Inferior parietal cortex (tissue), 1 donor: Measurements from ENCODE around the gene STAG2.
"Not testable (repeated sequence)": the region's sequence is repeated elsewhere in the genome, so short reads cannot be mapped to it uniquely, and the experiment has no call there.

ENCODE experiments used
- DNase-seq: peaks from one replicate; pipeline ENCODE4 v3.0.0-alpha.2; 2016; ENCODE audit errors: extremely low spot score

Gene STAG2

DNA sequence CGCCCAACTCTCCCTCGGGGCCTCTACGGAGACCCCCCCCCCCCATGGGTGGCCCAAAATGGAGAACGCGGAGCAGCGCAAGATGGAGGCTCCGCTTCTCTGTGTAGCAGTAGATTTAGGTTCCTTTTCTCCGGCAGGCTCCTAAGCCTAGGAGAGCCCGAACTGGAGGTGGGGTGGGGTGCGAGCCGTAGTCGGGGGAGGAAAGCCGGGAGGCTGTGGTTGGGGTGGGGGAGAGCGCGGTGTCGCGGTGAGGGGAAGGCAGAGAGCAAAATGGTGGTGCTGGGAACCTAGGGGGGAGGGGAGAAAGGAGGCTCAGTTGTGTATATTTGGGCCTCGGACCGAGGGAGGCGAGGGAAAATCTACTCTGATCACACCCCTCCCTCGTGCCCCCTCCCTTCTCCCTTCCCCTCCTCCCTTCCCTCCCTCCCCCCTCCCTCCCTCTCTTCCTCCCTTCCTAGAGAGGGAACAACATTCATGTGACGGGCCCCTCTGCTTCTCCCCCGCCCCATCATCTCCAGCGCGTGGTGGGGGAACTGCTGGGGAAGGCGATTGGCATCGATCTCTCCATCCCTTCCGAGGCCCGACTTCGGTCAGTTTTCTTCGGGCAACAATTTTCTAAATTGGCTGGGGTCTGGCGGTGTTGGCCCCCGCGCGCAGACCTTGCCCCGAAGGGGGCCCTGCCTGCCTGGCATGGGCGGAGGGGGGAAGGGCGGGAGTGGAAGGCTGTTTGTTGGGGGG is at the start of gene STAG2:
STAG2 (plus strand) TSS at position 439 of the 738 bp plus-strand sequence. CDS start 60,922 bp downstream, outside the sequence.
- peak; percentile 62 for DNase-seq

DNA sequence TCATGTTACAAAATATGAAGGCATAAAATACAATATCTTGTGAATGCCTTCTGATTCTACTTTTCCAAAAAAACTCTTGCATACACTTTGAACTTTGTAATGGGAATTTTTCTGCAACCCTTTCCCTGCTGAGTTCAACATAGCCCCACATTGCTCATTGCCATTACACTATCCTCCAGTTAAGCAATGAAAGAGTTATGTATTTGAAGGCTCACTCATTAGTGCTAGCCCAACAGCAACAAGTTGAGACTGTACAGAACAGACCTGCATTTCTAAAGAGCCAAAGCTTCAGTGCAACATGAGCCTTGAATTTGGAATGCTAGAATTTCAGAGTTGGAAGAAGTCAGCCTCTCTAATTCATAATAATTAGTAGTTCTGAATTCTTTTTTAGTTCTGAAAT is 44.4 kb upstream of the STAG2 start:
- no peak for DNase-seq

DNA sequence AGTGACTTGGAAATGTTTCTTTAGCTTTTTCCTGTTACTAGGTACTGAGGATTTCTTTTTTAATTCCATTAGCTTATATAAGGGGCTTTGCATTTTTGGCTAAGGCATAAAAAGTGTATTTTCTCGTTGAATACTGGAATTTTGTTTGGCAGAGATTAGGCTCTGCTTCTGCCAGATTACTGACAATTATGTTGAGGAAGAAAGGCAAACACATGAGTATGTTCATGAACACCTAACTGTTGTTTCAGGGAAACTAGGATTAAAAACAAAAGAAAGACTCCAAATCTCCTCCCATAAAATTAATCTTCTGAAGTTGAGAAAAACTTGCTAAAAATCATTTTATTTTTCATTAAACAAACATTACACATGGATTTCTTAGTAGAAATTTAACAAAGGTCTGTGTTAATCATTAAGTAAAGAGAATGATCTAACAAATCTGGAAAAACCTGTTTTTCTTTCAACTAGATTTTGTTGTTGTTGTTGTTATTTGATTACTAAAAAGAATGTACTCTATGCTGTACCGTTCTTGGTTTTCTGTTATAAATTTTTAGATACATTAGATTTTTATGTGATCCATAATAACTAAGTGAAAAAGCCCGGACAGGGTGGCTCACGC is 43.3 kb upstream of the STAG2 start:
- DNase-seq = no peak

DNA sequence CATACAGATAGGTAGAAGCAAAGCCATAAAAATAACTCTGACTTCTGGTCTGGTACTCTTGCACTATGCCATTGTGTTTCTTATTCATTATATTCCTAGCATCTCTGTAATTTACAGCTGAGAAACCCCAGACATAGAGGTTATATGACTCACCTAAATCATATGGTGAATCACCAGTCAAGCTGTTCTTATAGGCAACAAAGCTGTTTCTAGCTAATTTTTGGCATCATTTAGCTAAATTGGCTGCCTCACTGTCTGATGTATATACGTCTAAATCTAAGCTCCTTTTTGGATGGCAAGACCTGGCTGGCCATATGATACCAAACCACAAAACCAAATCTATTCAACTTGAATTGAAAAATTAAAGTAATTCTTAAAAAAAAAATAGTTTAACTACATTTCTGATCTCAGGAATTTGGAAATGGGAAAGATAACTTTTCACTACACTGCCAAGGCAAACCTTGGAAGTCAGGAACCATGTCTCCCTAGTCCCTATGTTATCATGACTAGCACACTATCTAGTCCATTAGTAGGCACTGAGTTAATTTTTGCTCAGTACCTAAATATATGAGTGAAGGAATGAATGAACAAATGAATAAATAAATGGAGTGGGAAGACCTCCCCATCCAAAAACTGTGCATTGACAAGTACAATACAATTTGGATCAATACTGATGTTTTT is 41.3 kb upstream of the STAG2 start:
- DNase-seq = no peak

DNA sequence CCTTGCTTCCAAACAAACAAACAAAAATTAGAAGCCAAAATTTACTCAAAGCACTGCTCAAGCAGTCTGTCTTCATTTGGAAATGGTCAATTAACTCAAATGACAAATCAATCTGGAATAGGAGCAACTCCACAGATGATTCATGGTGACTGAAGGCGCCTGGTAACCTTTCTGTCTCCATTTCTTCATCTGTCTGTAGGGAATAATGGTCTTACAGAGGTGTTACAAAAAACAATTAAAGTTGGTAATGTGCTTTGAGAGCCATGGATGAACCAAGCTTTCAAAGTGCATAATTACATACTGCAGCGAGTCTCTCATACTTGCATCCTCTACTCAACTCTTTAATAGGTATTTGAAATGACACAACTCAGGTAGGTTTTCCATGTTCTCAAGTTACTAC is 38.3 kb upstream of the STAG2 start:
- DNase-seq = no peak

DNA sequence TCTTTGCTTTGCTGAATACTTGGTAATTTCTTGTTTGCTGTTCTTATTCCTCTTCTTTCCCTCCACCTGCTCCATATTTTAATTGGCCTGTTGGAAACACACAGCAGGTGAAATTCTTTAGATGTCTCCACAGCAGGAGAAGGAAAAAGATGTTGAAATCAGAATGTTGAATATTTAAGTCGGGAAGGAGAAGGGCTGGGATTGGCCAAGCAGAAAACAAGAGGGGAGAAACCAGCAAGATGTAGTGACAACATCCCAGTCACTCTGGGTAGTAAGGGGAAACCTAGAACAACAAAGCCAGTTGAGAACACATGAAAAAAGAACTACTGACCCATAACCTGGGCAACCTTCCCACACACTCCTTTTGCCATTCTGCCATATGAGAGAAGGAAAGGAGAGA is 37.3 kb upstream of the STAG2 start:
- DNase-seq = no peak

DNA sequence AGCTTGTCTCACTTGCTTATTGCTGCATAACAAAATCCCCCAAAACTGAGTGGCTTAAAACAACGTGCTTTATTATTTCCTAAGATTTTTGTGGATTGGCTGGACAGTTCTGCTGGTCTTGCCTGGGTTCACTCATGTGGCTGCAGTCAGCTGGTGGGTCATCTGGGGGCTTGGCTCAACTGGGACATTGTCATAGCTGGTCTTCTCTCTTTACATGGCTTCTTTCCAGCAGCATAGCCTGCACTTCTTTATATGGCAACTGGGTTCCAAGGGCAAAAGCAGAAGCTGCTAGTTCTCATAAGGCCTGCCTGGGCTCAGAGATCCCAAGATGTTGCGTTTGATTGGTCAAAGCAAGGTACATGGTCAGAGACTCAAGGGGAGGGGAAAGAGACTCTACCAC is 33.7 kb upstream of the STAG2 start:
- DNase-seq = no peak

DNA sequence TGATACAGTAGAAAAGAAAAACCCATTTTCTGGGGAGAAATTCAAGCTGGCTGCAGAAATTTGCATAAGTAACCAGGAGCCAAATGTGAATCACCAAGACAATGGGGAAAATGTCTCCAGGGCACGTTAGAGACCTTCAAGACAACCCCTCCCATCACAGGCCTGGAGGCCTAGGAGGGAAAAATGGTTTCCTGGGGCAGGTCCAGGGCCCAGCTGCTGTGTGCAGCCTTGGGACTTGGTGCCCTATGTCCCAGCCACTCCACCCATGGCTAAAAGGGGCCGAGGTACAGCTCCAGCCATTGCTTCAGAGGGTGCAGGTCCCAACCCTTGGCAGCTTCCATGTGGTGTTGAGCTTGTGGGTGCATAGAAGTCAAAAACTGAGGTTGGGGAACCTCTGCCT is 29.5 kb upstream of the STAG2 start:
- not testable (repeated sequence) for DNase-seq

DNA sequence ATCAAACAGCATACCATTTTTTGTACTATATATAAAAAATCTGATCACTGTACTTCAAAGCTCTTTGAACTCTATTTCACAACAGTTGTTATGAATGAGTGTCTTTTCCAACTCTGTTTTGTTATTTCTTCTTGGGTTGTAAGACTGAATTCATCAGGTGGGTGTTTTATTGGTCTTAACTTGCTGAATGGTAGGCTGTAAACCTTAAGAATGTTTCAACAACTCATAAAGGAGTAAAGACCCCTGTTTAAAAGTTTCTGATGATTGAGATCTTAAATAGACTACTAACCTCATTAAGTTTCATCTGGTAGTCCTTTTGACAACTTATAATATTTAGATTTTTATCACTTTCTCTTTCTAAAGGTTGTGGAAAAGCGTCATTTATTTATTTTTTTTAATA is 18.4 kb upstream of the STAG2 start:
- DNase-seq = no peak

DNA sequence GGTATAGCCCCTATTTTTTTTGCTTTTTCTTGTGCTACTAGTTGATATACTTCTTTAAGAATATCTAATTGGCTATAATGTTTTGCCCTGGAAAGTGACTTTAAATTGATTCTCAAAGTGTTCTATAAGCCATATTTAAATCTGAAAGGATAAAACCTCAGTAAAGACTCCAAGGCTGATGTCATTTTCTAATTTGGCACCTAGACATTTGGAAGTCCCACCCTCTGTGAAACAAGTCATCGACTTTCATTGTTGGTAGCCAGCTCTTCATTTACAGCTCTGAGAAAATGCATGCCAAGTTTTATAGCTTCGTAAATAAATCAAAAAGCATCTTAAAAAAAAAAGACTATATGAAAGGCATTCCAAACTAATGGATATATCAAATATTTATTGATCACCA is 18.0 kb upstream of the STAG2 start:
- no peak for DNase-seq

DNA sequence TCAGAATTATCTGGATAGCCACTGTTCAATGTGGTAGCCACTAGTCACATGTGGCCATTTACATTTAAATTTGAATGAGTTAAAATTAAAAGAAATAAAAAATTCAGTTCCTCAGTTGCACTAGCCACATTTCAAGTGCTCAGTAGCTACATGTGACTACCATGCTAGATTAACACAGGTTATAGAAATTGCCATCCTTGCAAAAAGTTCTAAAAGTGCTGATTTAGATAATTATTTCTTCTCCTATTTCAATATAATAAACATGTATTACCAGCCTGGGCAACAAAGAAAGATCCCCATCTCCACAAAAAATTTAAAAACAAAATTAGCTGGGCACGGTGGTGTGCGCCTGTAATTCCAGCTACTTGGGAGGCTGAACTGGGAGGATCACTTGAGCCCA is 11.7 kb upstream of the STAG2 start:
- DNase-seq = no peak

DNA sequence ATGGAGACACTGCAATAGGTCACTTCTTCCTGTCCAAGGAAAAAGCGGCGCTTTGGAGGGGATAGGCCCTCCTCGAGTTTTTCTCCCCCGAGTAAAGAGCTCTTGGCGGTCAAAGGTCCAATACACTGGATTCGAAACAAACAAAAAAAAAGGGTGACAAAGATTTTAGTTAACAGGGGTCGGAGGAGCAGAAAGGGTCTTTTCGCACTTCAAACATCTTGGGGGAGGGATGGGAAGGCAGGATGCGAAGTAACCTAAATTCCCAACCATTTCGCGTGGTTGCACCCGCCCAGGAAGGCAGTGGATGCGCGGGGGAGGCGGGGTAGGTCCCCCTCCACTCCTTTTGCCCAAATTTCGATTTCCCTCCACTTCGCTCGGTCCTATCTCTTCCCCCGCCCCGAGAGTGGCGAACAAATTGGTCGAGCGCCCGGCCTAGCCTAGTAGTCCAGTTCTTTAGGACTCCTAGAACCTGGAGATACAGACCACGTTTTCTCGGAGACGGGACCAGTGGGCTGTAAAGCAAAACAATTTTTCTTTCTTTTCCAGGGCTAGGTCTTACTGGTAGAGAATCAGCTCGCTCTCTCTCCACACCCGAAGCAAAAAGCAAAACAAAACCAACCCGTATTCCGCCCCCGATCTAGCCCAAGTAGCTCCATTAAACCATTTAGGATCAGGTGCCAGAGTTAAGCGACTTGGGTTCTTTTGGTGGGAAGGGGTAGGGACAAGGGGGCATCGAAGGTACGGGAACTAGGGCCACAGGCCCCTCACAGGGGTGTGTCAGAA is 2.0 kb upstream of the STAG2 start:
- peak; percentile 36 for DNase-seq

DNA sequence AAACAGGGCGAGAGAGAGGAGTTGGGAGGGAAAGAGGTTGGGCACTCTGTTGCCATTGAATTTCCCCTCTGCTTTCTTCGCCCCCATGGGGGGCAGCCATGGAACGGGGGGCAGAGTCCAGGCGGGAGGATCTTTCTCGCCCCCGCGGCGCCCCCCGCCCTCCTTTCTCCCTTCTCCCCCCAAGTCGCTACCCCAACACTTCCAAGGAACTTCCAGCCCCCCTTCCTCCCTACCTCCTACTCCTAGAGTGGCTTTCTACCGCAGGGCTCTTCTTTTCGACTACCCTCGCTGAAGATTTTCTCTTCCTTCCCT is 594 bp upstream of the STAG2 start:
- DNase-seq = no peak

DNA sequence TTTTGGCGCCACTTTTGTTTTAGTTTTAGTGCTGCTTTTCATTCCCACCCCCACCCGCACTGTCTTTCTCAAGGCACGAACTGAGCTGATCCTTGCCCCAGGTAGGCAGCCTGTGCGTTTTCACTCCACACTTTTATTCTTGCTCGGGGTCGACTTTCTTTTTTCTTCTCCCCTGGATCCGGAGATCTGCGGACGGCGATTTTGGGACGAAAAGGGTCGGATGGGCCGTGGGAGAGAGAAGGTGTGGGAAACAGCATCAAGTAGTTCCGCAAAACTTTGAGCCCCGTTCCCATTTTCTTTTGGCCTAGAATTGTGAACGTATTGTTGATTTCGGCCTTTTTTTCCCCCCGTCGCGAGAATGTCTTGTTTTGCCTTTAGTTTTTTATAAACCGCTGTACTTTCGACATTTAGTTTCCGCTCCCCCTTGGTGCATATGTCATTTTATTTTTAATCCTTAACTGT is 531 bp downstream of the STAG2 start:
- peak; percentile 15 for DNase-seq

DNA sequence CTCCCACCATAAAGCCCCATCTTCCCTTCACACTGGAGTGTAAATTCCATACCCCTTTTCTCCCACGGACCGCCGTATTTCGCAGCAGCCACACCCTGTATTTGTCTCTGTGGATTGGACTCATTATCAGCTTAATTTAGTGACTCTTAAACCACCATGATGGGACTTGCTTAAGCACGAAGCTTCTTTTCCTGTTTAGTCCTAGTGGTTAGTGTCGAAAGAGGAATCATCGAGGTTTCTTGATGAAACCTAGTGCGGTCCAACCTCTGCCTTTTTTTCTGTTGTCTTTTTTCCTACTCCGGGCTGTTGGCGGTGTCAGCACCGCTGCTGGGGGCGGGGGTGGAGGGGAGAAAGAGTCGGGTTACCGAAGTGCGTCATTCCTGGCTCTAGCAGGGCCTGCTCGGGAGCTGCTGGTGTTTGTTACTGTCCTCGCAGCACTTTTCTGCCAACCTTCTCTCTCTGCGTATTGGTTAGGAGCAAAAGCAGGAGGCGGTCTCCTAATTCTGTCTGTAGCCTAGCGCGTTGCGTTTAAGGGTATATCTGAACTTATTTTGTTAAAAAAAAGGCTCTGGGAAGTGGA is 1.4 kb downstream of the STAG2 start:
- peak; percentile 72 for DNase-seq

DNA sequence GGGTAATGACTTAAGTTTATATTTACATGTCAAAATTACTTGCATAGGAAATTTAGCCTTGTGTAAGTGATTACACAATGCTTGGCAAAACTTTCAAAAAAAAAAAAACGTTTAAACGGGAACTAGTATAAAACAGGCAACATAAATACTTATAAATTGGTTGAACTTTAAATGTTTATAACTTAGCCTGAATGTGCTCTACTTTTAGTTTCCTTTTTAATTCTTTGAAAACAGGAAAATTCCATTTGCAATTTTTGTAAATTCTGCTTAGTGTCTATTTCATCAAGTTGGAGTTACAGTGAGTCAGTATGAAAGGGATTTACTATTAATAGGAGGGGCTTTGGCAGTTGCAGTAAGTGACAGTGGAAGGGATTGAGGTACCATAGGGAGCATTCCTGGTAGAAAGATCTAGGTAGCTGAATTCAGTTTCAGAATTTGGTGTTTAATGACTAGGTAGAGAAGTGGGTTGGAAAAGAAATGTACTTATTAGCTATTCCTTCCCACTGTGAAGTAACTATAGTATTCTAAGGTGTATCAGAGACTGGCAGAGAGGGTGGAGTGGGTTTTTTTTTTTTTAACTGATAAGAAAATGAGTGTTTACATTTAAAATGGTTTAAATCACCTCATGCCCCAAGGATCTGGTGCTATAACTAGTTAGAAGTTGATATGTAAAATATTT is 2.8 kb downstream of the STAG2 start:
- no peak for DNase-seq

DNA sequence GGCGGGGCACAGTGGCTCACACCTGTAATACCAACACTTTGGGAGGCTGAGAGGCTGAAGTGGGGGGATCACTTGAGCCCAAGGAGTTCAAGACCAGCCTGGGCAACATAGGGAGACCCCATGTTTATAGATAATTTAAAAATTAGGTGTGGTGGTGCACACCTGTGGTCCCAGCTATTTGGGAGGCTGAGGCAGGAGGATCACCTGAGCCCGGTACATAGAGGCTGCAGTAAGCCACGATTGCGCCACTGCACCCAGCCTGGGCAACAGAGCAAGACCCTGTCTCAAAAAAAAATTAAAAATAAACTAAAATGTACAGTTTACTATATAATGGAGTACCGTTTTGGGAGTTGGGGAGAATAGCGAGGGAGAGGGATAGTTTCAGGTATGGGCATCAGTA is 4.2 kb downstream of the STAG2 start:
- DNase-seq = no peak

DNA sequence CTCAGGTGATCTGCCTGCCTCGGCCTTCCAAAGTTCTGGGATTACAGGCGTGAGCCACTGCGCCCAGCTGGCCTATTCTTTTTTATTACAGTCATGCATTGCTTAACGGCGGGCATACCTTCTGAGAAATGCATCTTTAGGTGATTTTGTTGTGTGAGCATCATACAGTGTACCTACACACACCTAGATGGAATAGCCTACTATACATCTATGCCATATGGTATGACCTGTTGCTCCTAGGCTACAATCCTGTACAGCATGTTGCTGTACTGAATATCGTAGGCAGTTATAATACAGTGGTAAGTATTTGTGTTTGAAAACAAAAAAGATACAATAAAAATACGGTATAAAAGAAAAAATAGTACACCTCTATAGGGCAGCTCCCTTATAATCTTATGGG is 6.0 kb downstream of the STAG2 start:
- DNase-seq = no peak

DNA sequence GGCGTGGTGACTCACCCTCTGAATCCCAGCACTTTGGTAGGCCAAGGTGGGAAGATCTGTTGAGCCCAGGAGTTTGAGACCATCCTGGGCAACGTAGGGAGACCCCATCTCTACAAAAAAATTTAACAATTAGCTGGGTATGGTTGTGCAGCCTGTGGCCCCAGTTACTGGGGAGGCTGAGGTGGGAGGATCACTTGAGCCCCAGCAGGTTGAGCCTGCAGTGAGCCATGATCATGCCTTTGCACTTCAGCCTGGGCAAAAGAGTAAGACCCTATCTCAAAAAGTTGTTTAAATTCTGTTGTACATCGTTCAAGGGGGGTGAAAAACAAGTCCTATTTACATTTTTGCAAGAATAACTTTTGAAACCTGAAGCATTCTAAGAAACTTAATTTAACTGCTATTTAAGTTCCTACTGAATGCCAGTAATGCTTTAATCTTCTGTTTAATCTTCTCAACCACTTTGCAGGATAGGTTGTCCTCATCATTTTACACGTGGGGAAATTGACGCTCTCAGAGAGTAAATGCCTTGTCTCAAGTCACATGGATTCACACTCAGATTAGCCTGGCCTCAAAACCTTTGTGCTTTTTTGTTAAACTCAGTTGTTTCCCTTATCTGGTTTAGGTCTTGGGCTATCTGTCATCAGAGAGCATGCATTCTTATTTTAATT is 7.0 kb downstream of the STAG2 start:
- no peak for DNase-seq

DNA sequence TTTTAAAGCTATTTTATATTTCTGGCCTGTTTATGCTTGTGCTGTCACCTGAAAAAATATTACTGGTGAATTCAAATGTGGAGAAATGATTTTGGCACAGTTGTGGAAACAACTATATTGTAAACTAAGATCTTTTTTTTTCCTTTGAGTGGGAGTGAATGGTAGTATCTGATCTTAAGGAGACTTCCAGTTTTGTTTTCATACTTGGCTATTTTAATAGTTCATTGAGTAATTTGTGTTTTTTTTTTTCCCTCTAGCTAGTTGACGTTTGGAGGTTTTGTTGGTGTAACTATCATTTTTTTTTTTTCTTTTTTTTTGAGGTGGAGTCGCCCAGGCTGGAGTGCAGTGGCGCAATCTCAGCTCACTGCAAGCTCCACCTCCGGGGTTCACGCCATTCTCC is 10.5 kb downstream of the STAG2 start:
- DNase-seq = no peak

DNA sequence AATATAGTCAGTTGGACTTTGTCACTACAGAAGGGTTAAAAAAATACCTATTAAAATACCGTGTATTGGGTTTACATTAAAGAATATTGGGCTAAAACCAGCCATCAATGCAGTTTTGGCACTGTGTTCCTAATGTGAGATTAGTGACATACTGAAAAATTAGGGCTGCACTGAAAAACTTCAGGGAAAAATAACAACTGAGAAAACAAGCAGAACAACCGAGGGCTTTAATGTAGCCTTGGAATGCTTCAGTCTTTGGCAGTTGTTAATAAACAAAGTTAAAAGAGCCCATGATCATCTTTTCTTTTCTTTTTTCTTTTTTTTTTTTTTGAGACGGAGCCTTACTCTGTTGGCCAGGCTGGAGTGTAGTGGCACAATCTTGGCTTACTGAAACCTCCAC is 12.4 kb downstream of the STAG2 start:
- no peak for DNase-seq
